NCI-H1048 (cell line): ENCODE data around the gene PITPNC1.
"Not testable (repeated sequence)": the region's sequence is repeated elsewhere in the genome, so short reads cannot be mapped to it uniquely, and the experiment has no call there.

Source experiments
- DNase-seq: peaks from one replicate; lab custom pipeline; 2025; lab: John Stamatoyannopoulos, UW

Gene PITPNC1

GRCh38 chr17:67624886-67625656 lies 248.0 kb downstream of the PITPNC1 start:
- DNase-seq, result no peak

GRCh38 chr17:67625971-67626370 lies 248.9 kb downstream of the PITPNC1 start:
- DNase-seq, result no peak

- no peak for DNase-seq
Measured at GRCh38 chr17:67628580-67629013, 251.5 kb downstream of the PITPNC1 start.

- DNase-seq, result no peak
Measured at GRCh38 chr17:67629971-67630320, 252.9 kb downstream of the PITPNC1 start.

- DNase-seq, result not testable (repeated sequence)
Measured at GRCh38 chr17:67630836-67631235, 253.8 kb downstream of the PITPNC1 start.

GRCh38 chr17:67632141-67632540 lies 255.1 kb downstream of the PITPNC1 start:
- no peak for DNase-seq

- DNase-seq, result no peak
Measured at GRCh38 chr17:67633751-67634211, 256.7 kb downstream of the PITPNC1 start.

- no peak for DNase-seq
Measured at GRCh38 chr17:67635681-67636080, 258.6 kb downstream of the PITPNC1 start.

GRCh38 chr17:67636312-67636711 lies 259.2 kb downstream of the PITPNC1 start:
- DNase-seq, result no peak

GRCh38 chr17:67636834-67637520 lies 259.9 kb downstream of the PITPNC1 start:
- no peak for DNase-seq

- DNase-seq, result no peak
Measured at GRCh38 chr17:67637901-67638641, 261.0 kb downstream of the PITPNC1 start.

- no peak for DNase-seq
Measured at GRCh38 chr17:67638871-67639270, 261.8 kb downstream of the PITPNC1 start.

- no peak for DNase-seq
Measured at GRCh38 chr17:67639555-67639954, 262.5 kb downstream of the PITPNC1 start.

- no peak for DNase-seq
Measured at GRCh38 chr17:67639979-67640378, 262.9 kb downstream of the PITPNC1 start.

GRCh38 chr17:67642488-67642887 lies 265.4 kb downstream of the PITPNC1 start:
- no peak for DNase-seq

GRCh38 chr17:67644061-67644460 lies 267.0 kb downstream of the PITPNC1 start:
- no peak for DNase-seq

- not testable (repeated sequence) for DNase-seq
Measured at GRCh38 chr17:67645195-67645594, 268.1 kb downstream of the PITPNC1 start.

- DNase-seq, result no peak
Measured at GRCh38 chr17:67646472-67646871, 269.4 kb downstream of the PITPNC1 start.

- no peak for DNase-seq
Measured at GRCh38 chr17:67647482-67647881, 270.4 kb downstream of the PITPNC1 start.

- DNase-seq, result no peak
Measured at GRCh38 chr17:67648032-67648905, 271.2 kb downstream of the PITPNC1 start.

GRCh38 chr17:67648906-67649295 lies 271.8 kb downstream of the PITPNC1 start:
- not testable (repeated sequence) for DNase-seq

- no peak for DNase-seq
Measured at GRCh38 chr17:67649891-67650290, 272.8 kb downstream of the PITPNC1 start.
